NOMO-1 (cell line): Measurements from ENCODE around the gene TEC.

Experiments
- DNase-seq, 2 experiments: peaks; one replicate each; lab custom pipeline; 2025; ENCODE audit not compliant: unreplicated experiment in 2 of 2; lab: John Stamatoyannopoulos, UW

TEC gene

DNA sequence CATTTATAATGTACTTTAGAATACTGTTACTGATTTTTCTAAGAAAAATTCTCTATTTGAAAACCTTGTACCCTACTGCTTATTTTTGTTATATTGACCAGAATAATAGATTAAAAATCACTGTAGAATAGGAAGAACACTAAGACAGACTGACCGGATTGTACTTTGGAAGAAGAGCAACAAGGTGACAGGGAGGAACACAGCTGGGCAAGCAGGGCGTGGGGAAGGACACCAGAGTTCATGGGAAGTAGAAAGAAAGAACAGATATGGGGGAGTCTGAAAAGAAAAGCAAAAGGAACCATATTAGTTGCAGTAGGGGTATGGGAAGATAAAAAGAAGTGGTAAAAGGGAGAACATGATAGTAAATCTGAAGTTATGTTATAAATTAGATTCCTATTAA, 174.2 kb downstream of the TEC start:
- DNase-seq, result no peak

DNA sequence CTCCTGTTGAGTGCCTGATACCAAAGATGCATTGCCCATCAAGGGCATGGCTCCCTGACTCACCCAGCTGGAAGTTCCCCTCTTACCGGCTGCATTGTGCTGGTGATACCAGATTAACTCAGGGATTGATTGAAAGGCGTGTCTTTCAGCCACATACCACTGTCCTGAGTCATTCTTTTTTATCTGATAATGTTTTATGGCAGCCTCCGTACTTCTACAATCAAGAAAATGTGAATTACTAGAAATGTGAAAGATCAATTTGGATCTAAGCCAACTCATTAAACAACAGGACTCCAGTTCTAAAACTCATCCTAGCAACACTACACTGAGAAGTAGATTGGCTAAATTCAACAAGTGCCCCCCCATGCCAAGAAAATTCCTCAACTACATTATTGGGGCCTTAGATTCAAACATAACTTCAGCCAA, 175.6 kb downstream of the TEC start:
- no peak for DNase-seq

DNA sequence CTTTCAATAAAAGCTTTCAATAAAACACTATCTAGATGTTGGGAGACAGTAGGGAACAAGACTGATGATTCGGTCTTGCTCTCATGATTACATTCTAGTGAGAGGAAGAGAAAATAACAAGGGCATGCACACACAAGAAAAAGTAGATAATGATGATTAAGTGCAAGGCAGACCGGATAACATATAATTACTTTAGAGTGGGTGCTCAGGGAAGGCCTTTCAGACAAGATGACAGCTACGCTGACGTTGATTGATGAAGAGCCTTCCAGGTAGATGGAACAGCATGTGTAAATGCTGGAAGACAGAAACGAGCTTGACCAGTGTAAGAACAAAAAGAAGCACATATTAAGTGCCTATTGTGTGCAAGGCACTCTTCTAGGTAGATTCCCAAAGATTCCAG, 179.0 kb downstream of the TEC start:
- DNase-seq, result no peak

DNA sequence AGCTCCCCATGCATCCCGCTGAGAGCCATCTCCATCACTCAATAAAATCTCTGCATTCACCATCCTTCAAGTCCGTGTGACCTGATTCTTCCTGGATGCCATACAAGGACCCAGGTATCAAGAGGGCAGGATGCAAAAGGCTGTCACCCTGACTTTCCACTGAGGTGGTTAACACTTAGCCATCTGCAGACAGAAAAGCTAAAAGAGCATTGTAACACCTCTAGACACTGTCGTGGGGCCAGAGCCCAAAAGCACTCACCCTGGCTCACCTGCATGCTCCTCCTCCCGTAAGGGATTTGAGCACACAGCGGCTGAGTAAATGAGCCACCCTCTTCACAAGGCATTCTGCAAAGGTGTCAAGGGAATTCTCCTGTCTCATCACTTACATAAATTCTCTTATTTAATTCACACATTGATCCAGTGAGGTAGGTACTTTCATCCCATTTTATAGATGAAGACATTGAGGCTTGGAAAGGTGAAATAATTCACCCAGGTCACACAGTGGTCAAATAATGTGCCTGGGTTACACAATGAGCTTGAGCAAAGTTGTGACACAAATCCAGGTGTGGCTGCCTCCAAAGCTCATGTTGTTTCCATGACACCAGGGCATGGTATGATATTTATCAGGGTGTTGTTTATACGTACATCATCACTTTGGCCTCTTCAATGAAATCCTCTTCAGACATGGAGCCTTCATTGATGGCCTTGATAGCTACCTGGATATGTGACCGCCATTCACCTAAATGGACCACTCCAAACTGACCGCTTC, 183.6 kb downstream of the TEC start:
- no peak for DNase-seq
